Hematopoietic multipotent progenitor cell treated with erythropoietin and hydrocortisone succinate and interleukin-3 and kit ligand, for 4 days (in vitro differentiated cells): ENCODE results near the gene SPEM1.
"Not testable (repeated sequence)": the region's sequence is repeated elsewhere in the genome, so short reads cannot be mapped to it uniquely, and the experiment has no call there.

ENCODE experiments used
- DNase-seq: peaks from one replicate; pipeline ENCODE4 v3.0.0-alpha.2; 2015

The SPEM1 gene

DNA sequence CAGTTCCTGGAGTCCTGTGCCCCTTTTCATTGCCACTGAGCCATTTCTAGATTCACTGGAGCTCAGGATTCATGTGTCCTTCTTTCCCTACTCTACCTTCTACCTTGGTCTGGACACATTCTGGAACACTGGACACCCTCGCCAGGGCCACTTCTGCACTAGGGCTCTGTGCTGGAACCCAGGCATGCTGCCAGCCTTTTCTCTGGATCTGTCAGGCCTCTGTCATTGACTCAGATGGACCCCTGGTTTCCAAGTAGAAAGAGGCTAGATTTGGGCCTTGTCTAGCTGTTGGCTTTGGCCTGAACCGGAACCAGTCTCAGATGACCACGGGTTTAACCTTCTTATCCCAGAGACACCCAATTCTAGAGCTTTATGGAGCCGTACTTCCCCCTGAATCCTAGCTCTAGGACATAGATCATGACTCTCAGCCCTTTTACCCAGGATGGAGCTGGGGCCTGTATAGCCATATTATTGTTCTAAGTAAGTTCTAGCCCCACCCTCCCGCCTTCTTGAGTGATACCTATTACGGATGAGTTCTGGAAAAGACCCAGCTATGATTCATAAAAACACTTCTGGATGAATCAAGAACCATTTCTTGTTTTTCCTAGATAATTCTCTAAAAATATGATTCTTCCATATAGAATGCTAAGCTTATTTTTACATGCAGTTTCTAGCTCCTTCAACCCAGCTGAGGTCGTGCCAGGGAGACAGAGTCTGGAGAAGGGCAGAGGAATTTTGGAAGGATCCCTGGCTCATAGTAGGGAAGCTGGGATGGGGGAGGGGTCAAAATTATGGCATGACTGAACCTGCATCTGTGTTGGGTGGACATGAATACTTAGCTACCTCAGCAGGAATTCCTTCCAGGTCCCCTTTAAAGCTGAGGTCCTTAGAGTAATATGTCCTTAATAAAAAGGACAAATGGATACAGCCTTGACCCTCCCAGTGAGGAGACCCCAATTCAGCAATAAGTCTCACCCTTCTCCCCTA, 23.7 kb downstream of the SPEM1 start:
- DNase-seq: no peak

DNA sequence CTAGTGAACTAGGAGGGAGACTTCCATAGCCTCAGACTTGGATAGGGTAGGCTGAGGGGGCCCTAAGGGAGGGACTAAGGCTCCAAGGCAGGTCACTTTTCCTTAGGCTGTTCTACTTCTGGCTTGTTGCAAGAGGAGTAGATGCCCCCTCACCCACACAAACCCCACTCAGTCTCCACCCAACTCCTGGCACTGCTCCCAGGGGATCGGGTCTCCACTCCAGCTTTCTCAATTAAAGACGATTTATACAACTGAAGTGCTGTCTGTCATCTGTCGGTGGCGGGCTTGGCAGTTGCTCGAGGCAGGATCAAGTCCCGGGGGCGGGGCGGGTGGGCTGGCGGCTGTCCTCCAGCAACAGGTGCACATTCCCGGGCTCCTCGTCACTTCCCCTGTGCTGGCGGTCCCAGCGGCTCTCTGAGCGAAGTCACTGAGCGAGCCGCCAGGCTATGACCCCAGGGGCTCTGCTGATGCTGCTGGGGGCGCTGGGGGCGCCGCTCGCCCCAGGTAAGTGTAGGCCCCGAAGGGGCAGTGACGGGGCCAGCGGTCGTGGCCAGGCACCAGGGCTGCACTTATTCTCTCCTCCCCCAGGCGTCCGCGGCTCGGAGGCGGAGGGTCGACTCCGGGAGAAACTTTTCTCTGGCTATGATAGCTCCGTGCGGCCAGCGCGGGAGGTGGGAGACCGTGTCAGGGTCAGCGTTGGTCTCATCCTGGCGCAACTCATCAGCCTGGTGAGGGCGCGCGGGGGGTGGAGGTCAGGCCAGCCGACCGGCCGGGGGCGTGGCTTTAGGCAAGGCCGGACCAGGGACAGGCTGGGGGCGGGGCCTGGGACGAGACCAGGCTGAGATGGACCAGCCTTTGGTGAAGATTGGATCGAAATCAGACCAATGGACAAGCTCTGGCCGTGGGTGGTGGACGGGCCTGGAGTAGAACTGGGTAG, 24.8 kb downstream of the SPEM1 start, which contains the start of gene CHRNB1:
Gene CHRNB1 (plus strand): TSS at position 380 of the 937 bp plus-strand sequence. CDS start 67 bp downstream, at position 447.
- DNase-seq: peak; percentile 60

DNA sequence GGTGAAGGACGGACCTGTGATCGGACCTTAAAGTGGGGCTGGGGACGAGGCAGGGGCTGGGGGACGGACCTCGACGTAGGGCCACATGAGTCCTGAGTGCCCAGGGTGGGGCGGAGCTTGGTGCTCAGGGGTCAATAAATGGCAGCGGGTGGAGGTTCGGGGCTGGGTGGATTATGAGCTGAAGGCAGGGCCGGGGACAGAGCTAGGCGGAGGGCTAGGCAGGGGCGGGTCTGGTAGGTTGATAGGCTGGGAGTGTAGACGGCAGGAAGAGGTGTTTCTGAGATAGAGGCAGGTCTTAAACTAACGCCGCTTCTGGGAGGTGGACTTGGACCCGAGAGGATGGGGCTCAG, 25.5 kb downstream of the SPEM1 start:
- peak; percentile 64 for DNase-seq

DNA sequence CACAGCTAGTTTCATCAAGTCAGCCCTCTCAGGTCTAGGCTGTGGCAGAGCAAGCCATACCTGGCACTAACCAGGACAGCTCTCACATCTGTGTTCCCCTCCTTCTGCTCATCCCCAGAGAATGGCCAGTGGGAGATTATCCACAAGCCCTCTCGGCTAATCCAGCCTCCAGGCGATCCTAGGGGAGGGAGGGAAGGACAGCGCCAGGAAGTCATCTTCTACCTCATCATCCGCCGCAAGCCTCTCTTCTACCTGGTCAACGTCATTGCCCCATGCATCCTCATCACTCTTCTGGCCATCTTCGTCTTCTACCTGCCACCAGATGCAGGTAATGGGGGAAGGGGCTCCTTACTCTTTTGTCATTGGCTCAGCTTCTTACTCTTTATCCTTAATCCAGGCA, 28.3 kb downstream of the SPEM1 start:
- DNase-seq: no peak

DNA sequence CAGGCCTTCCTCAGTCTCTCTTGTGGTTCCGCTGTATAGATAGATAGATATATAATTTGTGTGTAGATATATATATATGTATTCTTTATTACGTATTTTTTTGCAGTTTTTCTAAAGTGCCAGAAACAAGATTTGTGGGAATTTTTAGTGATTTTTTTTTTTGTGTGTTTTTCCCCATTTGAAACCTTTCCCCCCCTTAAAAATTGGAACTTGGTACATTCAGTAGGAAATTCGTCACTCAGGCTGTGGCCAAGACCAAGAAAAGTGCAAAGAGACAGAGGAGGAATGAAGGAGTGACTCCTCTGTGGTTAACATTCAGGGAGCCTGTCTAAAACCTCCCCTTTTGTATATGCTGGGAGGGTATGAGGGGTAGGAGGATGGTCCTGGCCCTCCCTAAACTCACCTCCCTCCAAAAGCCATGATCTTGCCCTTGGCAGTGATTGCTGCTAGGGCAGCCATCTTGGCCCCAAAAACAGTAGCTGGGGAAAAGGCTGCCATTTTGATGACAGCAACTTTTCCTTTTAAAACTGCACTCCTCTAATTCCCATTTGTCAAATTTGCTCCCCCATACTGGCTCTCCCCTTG, 39.9 kb downstream of the SPEM1 start:
- DNase-seq: no peak

DNA sequence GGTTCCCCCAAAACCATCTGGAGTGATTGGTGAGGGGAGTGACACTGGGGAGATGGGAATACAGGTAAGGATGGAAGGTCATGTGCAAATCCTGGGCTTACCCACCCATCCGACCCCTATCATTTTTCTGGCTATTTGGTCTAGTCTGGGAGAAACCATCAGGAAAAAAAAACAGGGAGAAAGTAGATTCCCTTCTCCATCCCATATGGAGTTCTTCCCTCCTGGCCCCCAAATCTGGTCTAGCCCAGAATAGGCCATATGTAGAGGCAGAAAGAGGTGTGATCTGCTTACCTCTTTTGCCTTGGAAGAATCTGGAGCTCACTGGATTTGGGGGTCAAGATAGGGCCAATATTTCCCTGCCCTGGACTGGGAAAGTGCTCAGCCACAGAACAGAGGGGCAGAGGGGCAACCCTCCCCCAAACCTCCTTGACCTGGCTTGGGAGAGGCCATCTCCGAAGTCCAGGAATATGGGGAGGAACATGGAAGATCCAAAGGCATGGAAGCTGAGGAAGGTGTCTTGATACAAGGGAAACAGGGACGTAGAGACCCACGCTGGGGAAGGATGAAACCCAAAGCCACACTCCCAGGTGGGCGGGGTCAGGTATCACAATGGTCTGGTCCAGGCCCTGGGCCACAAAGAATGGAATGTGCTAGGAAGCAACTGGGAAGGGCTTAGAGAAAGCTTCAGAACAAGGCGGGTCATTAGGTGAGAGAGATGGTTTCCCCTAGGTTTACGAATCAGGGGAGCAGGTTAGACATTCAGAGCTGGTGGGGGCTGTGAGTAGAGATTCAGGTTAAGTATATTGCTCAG, 40.9 kb downstream of the SPEM1 start:
- no peak for DNase-seq

DNA sequence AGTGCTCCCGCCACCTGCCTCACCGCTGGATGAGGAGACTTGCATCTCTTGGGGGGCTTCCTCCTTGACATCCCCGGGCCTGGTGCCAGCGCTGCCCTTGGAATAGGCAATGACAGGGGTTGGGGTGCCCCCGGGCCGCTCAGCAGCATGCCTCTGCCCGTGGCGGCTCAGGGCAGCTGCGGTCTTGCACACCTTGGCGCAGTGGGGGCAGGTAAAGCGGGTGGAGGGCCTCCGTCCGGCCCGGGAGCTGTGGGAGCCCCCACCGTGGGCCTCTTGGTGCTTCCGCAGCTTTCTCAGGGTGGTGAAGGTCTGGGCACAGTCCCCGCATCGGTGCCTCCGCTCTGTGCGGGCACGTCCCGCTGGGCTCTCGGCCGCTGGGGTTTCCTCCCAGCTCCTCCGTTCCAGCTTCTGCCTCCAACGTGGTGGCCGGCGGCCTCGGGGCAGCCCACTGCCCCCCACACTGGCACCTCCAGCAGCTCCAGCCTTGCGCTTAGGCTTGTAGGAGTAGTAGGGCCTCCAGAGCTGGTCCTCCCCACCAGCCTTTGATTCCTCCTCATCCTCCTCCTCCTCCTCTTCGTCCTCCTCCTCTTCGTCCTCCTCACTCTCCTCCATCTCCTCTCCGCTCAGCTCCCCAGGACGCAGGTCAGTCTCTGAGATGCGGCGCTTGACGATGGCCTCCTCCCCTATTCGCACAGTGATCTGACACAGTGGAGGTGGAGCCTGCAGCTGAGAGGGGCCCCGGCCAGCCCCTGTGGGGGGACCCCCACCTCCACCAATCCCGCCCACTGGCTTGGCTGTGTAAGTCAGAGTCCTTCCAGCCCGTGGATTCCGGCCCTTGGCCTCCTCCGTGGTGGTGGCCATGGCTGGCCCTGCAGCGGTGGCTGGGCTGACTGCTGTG, 42.6 kb downstream of the SPEM1 start:
- no peak for DNase-seq

DNA sequence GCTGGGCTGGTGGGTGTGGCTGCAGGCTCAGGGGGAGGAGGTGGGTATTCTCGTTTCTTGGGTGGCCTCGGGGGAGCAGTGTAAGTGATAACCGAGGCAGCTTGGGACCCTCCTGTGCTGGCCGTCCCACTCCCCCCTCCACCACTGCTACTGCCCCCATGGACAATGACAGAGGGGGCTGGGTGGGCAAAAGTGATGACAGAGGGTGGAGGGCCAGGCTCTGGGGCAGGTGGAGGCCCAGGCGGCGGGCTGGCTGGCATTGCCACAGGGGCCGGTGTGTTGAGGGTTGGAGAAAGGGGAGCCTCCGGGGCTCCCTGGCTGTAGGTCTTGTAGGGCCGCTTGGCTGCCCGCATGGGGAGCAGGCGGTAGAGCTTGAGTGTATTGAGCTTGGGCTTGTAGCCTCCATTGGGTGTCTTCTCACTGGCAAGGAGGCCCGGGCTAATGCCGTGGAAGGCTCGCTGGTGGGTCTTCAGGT, 43.3 kb downstream of the SPEM1 start:
- DNase-seq: no peak

DNA sequence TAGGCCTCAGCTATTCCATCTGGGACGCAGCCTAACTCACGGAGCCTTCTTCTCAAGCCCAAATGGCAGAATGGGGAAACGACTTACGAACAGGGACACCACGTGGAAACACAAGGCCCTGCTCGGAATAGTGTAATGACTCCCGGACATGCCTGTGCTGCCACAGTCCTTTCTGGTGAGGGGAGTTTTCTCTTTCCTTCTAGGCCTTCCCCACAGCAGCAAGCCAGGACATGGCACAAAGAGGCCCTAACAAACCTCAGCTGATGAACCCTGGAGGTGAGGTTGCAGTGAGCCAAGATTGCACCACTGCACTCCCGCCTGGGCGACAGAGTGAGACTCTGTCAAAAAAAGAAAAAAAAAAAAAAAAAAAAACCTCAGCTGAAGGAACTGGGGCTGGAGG, 44.0 kb downstream of the SPEM1 start:
- no peak for DNase-seq

DNA sequence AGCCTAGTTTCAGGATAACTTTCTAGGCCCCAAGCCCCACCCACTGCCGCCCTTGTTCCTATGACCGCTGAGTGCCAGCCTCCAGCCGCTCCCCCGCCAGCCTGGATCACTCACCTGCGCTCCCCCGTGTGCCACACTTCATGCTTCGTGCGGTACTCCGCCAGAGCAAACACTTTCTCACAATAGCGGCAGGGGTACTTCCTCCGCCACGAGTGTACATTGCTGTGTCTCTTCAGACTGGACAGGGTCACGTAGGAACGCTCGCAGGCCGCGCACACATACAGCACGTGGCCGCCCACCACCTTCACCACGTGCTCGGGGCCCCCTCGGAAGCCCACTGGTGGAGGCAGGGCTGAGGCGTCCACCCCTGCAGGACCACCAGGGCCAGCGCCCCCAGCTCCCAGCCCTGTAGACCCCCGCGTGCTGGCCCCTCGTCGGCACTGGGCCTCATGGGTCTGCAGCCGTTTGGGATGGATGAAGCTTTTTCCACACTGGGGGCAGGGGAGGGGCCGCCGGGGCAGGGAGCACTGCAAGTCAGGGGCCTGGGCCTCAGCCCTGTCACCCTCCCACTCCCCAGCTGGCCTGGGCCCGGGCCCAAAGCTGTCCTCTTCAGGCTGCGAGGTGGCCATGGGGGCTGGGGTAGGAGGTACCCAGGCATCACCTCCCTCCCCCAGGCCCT, 45.6 kb downstream of the SPEM1 start:
- no peak for DNase-seq

DNA sequence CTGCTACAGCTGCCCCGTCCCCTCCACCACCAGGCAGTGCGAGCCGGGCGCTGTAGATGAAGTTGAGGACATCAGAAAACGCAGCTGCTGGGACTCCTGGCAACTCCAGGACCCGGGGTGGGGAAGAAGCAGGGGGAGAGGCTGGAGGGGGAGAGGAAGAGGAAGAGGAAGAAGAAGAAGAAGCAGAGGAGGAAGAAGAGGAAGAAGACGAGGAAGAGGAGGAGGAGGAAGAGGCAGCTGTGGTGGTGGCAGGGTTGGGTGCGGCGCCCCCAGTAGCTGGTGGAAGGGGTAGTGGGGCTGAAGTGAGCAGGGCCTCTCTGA, 46.2 kb downstream of the SPEM1 start:
- no peak for DNase-seq

DNA sequence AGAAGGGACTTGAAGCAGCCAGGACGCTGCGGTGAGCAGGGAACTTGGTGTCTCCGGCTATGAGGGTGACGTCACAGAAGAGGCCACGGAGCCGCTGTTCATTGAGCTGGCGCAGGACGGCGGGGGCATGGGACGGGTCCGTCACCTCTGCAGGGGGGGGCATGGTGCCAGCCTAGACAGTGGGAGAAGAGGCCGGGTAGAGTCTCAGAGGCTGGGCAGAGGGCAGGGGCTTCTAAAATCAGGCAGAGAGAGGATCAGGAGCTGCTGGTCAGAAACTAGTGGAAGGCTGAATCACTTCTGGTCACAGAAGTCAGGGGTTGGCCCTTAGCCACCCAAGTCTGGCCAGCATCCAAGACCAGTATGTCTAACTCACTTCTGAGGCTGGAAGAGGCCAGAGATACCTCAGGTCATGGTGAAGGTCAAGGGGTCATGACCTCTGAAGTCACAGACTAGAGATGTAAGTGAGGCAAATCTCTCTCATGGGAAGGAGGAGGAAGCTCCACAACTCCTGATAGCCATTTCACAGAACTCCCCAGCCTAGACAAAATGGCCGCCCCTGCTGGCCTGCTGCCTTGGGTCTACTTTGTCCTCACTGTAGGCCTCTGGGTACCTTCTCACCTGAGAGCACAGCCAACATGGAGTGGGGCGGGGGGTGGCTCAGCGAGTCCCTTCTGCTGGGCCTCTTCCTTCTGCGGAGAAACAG, 46.7 kb downstream of the SPEM1 start:
- peak; percentile 57 for DNase-seq

DNA sequence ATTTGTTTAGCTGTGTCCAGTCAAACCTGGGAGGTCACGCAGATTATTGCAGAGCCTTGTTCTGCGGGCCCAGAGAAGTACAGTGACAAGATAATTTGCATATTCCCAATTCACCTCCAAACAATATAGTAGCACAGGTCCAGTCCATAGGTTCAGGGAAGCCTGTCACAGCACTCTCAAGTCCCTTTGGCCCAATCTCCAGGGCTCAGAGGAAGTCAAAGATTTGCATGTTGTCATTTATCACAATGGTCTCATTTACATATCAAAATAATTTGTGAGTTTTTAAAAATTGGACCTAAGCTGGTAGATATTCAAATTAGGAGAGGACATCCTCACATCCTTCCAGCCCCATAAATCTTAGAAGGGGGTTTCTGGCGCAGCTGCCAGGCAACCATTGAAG, 47.4 kb downstream of the SPEM1 start:
- DNase-seq: no peak

DNA sequence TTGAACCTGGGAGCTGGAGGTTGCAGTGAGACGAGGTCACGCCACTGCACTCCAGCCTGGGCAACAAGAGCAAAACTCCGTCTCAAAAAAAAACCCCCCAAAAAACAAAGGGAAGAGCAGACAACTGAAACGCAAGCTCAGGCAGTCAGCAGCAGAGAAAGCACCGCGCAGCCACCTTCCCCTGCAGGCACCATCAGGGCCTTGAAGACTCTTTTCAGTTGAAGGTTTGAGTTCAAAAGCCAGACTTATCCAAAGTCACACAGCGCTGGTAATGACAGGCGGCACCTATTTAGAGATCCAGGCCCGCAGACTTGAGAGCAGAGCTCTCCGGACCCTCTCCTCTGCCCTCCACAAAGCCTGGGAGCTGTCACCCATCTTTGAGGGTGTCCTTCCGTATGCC, 48.2 kb downstream of the SPEM1 start:
- no peak for DNase-seq

DNA sequence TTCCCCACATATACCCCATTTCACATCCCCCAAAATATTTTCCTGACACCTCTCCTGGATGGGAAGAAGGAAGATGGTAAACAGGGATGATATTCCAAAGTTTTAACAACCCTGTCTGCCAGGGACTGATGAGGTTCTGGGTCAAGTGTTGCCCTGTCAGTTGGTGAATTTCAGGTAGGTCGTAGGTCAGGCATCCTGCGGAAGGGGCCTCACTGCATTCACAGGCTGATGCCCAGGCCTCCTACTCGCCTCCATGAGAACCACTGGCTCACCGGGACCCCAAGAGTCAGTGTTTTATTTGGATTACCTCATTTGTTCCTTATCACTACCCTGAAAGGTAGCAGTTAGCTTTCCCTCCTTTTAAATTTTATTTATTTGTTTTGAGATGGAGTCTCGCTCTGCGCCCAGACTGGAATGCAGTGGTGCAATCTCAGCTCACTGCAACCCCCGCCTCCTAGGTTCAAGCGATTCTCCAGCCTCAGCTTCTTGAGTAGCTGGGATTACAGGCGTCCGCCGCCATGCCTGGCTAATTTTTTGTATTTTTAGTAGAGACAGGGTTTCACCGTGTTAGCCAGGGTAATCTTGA, 48.8 kb downstream of the SPEM1 start:
- no peak for DNase-seq

DNA sequence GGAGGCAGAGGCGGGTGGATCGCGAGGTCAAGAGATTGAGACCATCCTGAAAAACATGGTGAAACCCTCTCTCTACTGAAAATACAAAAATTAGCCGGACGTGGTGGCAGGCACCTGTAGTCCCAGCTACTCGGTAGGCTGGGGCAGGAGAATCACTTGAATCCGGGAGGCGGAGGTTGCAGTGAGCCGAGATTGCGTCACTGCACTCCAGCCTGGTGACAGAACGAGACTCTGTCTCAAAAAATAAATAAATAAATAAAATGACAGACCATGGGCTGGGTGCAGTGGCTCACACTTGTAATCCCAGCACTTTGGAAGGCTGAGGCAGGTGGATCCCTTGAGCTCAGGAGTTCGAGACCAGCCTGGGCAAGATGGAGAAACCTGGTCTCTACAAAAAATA, 49.7 kb downstream of the SPEM1 start:
- not testable (repeated sequence) for DNase-seq

DNA sequence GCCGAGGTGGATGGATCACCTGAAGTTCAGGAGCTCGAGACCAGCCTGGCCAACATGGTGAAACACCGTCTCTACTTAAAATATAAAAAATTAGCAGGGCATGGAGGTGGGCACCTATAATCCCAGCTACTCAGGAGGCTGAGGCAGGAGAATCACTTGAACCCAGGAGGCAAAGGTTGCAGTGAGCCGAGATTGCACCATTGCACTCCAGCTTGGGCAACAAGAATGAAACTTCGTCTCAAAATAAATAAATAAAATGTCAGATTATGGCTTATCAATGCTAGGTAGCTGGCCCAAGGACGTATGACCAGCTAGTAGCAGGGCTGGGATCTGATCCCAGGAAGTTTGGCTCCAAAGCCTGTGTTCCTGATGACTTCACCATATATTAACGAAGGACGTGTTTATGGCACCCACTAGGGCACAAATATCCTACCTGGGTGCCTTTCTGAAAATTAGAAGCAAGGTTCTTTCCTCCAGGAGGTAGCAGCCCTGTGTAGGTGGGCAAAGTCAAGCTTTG, 50.4 kb downstream of the SPEM1 start:
- not testable (repeated sequence) for DNase-seq
